Right kidney (tissue), 1 donor: ENCODE data around the gene RETREG1.

Source experiments
- DNase-seq: peaks from one replicate; pipeline ENCODE4 v3.0.0-alpha.2; 2016

RETREG1 gene

GRCh38 chr5:16586556-16586955 is 30.2 kb downstream of the RETREG1 start:
- DNase-seq, result no peak

GRCh38 chr5:16585041-16585667 is 31.6 kb downstream of the RETREG1 start:
- no peak for DNase-seq

GRCh38 chr5:16582081-16582480 is 34.7 kb downstream of the RETREG1 start:
- no peak for DNase-seq

GRCh38 chr5:16580382-16580781 is 36.4 kb downstream of the RETREG1 start:
- no peak for DNase-seq

- no peak for DNase-seq
Observed at GRCh38 chr5:16579142-16579847, 37.5 kb downstream of the RETREG1 start.

- DNase-seq, result no peak
Observed at GRCh38 chr5:16578474-16578883, 38.3 kb downstream of the RETREG1 start.

- DNase-seq, result no peak
Observed at GRCh38 chr5:16577677-16578076, 39.1 kb downstream of the RETREG1 start.

GRCh38 chr5:16574789-16575721 is 41.7 kb downstream of the RETREG1 start:
- DNase-seq, result no peak

GRCh38 chr5:16573401-16573800 is 43.4 kb downstream of the RETREG1 start:
- DNase-seq, result no peak

- DNase-seq, result no peak
Observed at GRCh38 chr5:16572289-16573015, 44.3 kb downstream of the RETREG1 start.

- DNase-seq, result no peak
Observed at GRCh38 chr5:16571016-16571415, 45.8 kb downstream of the RETREG1 start.

- no peak for DNase-seq
Observed at GRCh38 chr5:16570121-16570815, 46.5 kb downstream of the RETREG1 start.

GRCh38 chr5:16568875-16569580 is 47.8 kb downstream of the RETREG1 start:
- DNase-seq, result no peak

- DNase-seq, result no peak
Observed at GRCh38 chr5:16567365-16567764, 49.4 kb downstream of the RETREG1 start.

GRCh38 chr5:16565118-16565517 is 51.7 kb downstream of the RETREG1 start:
- DNase-seq, result no peak

- DNase-seq, result no peak
Observed at GRCh38 chr5:16564248-16564867, 52.4 kb downstream of the RETREG1 start.

GRCh38 chr5:16563686-16564085 is 53.1 kb downstream of the RETREG1 start:
- no peak for DNase-seq

- no peak for DNase-seq
Observed at GRCh38 chr5:16561660-16562059, 55.1 kb downstream of the RETREG1 start.

GRCh38 chr5:16559702-16560101 is 57.1 kb downstream of the RETREG1 start:
- no peak for DNase-seq

- no peak for DNase-seq
Observed at GRCh38 chr5:16558984-16559629, 57.7 kb downstream of the RETREG1 start.
